ENCODE measurements around the gene BRD8. TPM values are rescaled to one million over a fixed set of nuclear protein-coding genes. Genes with fewer than 3 reads are reported as not detected.

BRD8 gene
- total and polyA plus RNA-seq, 9 of the 15 experiments (the other 6 are each of a cell fraction or from before 2014, with no cell fraction given): 54.6 to 163 (median 87.0) TPM

- TF ChIP-seq MGA (IDR thresholded peaks at IDR 0.05) (0 out of 2 replicates have a peak, but pooled peaks have one; percentile 28), ERF (CRISPR knock-in tag; IDR thresholded peaks at IDR 0.05) (no peak), E2F6 (IDR thresholded peaks at IDR 0.05; ENCODE audit: borderline replicate concordance in 1 of 2, extremely low read depth in 1 of 2, insufficient read depth in 1 of 2, insufficient read length in 1 of 2, low read depth in 1 of 2, low read length in 1 of 2, poor library complexity in 1 of 2, severe bottlenecking in 1 of 2) (peak; percentile 27 to 91), BRD9 (IDR thresholded peaks at IDR 0.05; ENCODE audit: low read depth, partially characterized antibody) (peak; percentile 43), KDM4B (IDR thresholded peaks at IDR 0.05; ENCODE audit: borderline replicate concordance in 2 of 2, low read depth in 1 of 2) (0 out of 4 replicates have a peak, but pooled peaks of 1 of the 2 experiments have one; percentile 42), ZFX (CRISPR knock-in tag; IDR thresholded peaks at IDR 0.05) (peak; percentile 82; the same call in 1 of the 2 replicates), ZNF551 (CRISPR knock-in tag; IDR thresholded peaks at IDR 0.05) (no peak), TBP (optimal IDR thresholded peaks at IDR 0.05; ENCODE audit: low read depth, low read length) (peak; percentile 90), THRAP3 (IDR thresholded peaks at IDR 0.05; ENCODE audit: borderline replicate concordance) (no peak), ELK3 (CRISPR knock-in tag; IDR thresholded peaks at IDR 0.05) (no peak), POLR2AphosphoS5 (IDR thresholded peaks at IDR 0.05; ENCODE audit: control insufficient read depth, insufficient read depth, low read depth, low read length) (peak; percentile 89), ZNF445 (CRISPR knock-in tag; IDR thresholded peaks at IDR 0.05; ENCODE audit: low read depth) (0 out of 2 replicates have a peak, but pooled peaks have one; percentile 45)
These were observed 35.0 kb upstream of the BRD8 start, which contains the start of gene CDC23 (continued) for GRCh38 chr5:138213161-138214029.

All from K562 (cell line).